HG03439 (cell line): ENCODE measurements around the gene OR10A6.

ENCODE experiments used
- ATAC-seq: cut with Tn5 transposase; IDR thresholded peaks from one replicate; pipeline ENCODE4 v1.9.1; 2021; ENCODE audit warnings: mild to moderate bottlenecking, moderate library complexity; ENCODE audit not compliant: unreplicated experiment

Gene OR10A6, protein sequence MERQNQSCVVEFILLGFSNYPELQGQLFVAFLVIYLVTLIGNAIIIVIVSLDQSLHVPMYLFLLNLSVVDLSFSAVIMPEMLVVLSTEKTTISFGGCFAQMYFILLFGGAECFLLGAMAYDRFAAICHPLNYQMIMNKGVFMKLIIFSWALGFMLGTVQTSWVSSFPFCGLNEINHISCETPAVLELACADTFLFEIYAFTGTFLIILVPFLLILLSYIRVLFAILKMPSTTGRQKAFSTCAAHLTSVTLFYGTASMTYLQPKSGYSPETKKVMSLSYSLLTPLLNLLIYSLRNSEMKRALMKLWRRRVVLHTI

GRCh38 chr11:7931168-7931567 lies at the start of gene OR10A6:
Gene OR10A6 (minus strand): TSS chr11:7931268. CDS start chr11:7928662, 2,606 bp downstream.
- ATAC-seq, result no peak

- ATAC-seq, result no peak
Observed at GRCh38 chr11:7977232-7977917, 46.3 kb upstream of the OR10A6 start.

DNA sequence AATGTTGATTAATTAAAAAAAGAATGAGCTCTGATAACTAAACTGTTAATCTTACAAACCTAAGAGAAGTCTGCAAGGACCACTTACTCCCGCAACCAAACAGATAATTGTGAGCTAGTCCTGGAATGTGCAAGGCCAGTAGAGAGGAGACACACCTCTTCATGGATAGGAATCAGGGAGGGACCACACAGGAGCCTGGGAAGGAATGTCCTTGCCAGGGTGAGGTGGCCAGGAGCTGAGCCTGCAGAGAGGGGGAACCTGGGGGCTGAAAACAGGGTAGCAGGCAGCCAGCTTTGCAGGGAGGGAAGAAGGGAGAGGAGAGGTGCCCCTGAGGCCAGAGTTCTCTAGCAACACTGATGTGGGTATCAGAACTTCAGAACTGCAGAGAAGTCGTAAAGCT lies 43.6 kb upstream of the OR10A6 start:
- ATAC-seq, result no peak

DNA sequence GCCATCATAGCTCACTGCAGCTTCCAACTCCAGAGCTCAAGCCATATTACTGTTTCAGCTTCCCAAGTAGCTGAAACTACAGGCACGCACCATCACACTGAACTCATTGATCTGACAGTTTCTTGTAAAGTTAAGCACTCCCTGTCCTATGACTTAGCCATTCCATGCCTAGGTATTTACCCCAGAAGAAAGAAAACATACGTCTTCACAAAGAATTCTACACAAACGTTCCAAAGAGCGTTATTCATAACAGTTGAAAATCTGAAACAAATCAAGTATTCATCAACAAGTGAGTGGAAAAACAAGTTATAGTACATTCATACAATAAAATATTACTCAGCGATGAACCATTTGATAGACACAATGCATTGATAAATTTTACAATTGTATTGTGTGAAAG lies 41.9 kb upstream of the OR10A6 start:
- ATAC-seq, result no peak

DNA sequence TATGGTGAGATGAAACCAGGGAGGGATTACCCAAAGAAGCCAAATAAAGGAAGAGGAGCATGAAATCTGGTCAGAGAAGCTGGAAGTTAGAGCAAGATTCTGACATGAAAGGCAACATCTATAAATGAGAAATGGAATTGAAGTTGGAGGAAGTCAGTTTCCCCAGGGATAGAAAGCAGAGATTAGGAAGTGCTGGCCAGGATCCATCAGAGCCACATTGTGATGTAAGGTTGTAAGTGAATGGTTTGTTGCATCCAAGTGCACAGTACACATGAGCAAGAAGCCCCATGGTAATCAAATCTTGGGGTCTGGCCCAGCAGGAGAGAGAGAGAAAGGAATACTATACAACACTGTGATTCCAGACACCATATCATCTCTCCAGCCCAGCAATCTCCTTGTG lies 40.8 kb upstream of the OR10A6 start:
- no peak for ATAC-seq

DNA sequence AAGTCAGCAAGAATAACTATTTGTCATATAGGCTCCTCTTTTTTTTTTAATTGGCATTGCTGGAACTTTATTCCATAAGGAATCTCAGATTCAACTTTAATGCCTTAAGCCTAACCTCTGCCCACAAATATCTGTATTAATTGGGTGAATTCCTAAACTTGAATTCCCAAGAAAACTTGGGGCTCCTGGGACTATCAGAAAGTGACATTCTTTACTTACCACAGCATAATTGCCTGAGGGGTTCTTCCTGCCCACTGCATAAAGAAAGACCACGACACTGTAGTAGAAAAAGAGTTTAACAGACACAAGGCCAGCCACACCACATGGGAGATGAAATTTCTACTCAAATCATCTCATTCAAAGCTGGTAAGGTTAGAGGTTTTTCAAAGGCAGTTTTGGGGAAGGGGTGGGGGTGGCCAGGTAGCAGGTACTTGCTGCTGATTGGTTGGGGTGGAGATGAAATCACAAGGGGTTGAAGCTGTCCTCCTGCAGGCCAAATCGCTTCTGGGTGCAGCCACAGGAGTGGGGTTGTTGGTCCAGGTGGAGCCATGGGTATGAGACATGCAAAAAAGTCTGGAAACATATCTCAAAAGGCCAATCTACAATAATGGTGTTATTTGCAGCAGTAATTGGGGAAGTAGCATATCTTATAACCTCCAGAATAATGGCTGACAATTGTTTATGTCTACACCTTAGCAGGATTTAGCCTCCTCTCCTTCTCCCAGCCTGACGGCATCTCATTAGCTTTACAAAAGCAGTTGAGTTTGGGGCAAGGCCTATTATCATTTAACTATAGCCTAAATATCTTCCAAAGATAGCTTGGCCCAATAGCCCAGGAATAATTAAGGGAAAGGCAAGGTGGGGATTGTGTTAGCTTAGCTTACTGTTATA lies 38.9 kb upstream of the OR10A6 start:
- no peak for ATAC-seq

DNA sequence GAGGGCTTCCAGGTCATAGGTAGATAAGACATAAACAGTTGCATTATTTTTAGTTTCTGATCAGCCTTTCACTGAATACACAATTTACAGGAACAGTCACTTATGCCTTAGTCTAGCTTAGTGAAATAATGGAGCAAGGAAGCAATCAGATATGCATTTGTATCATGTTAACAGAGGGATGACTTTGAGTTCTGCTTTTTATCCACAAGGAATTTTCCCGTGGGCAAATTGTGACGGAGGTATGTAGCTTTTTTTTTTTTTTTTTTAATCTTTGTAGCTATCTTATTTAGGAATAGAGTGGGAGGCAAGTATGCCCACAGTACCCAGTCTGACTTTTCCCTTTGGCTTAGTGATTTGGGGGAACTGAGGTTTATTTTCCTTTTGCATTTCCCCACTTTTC lies 37.6 kb upstream of the OR10A6 start:
- ATAC-seq, result no peak

GRCh38 chr11:7967826-7968225 lies 36.8 kb upstream of the OR10A6 start:
- ATAC-seq, result no peak

- no peak for ATAC-seq
Observed at GRCh38 chr11:7967097-7967496, 36.0 kb upstream of the OR10A6 start.

GRCh38 chr11:7965386-7965785 lies 34.3 kb upstream of the OR10A6 start, which contains the start of gene NLRP10:
Gene NLRP10 (minus strand): TSS chr11:7965447. CDS start chr11:7963495, 1,952 bp downstream.
- no peak for ATAC-seq

DNA sequence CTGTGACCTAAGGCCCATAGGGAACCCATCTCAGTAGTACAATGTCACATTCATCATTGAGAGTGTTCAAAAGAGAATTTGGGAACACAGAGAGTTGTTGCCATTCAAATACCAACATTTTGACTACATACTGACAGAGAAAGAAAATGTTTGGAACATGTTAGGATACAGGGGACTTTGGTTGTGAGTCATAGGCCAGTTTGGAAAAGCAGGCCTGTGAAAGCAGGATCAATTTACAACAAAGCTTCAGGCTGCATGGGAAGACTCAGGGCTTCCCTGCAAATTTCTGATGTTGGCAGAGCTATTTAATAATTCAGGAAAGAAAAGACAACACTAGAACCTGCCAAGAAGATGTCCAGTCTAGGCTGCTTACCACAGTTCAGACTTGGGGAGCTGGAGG lies 33.8 kb upstream of the OR10A6 start:
- ATAC-seq, result no peak

- no peak for ATAC-seq
Observed at GRCh38 chr11:7964261-7964660, 33.2 kb upstream of the OR10A6 start.

- no peak for ATAC-seq
Observed at GRCh38 chr11:7955191-7955590, 24.1 kb upstream of the OR10A6 start.

DNA sequence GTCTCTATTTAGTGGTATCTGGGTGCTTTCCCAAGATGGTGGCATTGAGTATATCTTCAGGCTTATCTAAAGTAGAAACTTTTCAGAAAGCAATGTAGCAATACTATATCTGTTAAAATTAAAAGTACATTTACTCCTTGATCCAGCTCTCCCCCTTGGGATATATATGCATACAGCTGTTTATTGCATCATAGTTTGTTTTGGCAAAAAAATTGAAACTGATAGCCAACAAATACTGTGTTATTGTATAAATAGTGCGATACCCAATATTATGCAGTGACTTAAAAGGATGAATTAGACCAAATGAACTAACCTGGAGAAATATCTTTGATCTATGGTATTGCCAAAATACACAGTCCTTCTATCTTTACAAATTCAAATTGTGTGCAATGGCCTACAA lies 18.9 kb upstream of the OR10A6 start:
- no peak for ATAC-seq

DNA sequence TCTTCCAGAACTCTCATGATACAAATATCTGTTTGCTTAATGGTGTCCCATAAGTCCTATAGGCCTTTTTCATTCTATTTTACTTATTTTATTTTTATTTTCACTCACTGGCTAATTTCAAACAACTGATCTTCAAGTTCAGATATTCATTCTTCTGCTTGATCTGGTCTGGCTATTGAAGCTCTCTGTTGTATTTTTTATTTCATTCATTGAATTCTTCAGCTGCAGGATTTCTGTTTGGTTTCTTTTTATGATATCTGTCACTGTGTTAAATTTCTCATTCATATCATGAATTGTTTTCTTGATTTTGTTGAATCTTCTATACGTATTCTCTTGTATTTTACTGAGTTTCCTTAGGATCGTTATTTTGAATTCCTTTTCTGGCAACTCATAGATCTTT lies 13.1 kb upstream of the OR10A6 start:
- ATAC-seq, result no peak

- ATAC-seq, result no peak
Observed at GRCh38 chr11:7941608-7942007, 10.5 kb upstream of the OR10A6 start, which contains the start of gene OR10A3. Gene OR10A3 (minus strand): TSS chr11:7941708. CDS start chr11:7939520, 2,188 bp downstream.

DNA sequence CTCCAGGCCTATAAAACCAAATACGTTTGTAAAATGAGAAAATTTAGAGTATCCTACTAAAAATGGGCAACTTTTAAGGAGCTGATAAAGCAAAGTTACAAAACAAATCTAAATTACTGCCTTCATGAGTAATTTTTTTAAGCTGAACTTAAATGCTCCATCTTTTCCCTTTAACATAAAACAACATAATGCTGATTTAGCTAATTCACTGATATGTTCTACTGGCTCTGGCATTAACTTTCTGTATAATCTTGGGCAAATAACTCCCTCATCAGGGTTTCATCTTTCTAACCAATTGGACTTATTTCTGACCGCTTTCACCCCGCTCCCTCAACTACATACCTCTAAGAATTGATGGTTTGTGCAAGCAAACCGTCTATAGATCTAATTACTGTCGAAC lies 10.1 kb upstream of the OR10A6 start:
- ATAC-seq, result no peak

GRCh38 chr11:7936615-7937014 lies 5.5 kb upstream of the OR10A6 start:
- no peak for ATAC-seq

DNA sequence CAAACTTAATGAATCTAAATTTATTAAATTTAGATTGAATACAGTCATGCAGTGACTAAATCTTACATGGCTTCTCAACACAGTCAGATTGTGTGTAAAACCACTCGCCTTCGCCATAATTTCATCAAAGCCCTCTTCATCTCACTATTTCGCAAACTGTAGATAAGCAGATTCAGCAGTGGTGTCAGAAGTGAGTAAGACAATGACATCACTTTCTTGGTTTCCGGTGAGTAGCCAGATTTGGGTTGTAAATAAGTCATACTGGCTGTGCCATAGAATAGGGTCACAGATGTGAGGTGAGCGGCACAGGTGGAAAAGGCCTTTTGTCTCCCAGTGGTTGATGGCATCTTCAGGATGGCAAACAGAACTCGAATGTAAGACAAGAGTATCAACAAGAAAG lies 3.4 kb downstream of the OR10A6 start:
- ATAC-seq, result no peak

GRCh38 chr11:7924536-7924935 lies 6.5 kb downstream of the OR10A6 start:
- no peak for ATAC-seq

GRCh38 chr11:7918141-7918540 lies 12.9 kb downstream of the OR10A6 start:
- no peak for ATAC-seq
